PFSK-1 (cell line): Measurements from ENCODE around the gene MGARP.

ENCODE experiments used
- FOXP2 ChIP-seq: optimal IDR thresholded peaks from 2 replicates; pipeline ENCODE3; 2011; ENCODE audit warnings: borderline replicate concordance, control low read depth, inconsistent platforms; ENCODE audit not compliant: insufficient read depth; ENCODE audit errors: extremely low read length, extremely low read depth
- POLR2AphosphoS5 ChIP-seq: IDR thresholded peaks from 2 replicates; pipeline ENCODE4 v1.6.1; 2012; ENCODE audit warnings: low read depth, mild to moderate bottlenecking, control low read depth, low read length, moderate library complexity
- REST ChIP-seq, 2 experiments: IDR thresholded peaks; 2 replicates each; pipeline versions ENCODE4 v1.6.1 to v1.8.0; 2011 to 2012; ENCODE audit warnings: low read depth in 2 of 2, low read length in 2 of 2, control low read depth in 1 of 2, inconsistent platforms in 1 of 2, mild to moderate bottlenecking in 1 of 2, moderate library complexity in 1 of 2; ENCODE audit not compliant: insufficient read depth in 1 of 2
- SIN3A ChIP-seq: IDR thresholded peaks from 2 replicates; pipeline ENCODE4 v1.6.1; 2012; ENCODE audit warnings: mild to moderate bottlenecking, low read length, moderate library complexity, borderline replicate concordance; ENCODE audit not compliant: insufficient read depth
- TAF1 ChIP-seq: IDR thresholded peaks from 2 replicates; pipeline ENCODE4 v1.6.1; 2012; ENCODE audit warnings: low read length, control low read depth, borderline replicate concordance; ENCODE audit not compliant: insufficient read depth

MGARP gene

GRCh38 chr4:139317635-139318034 is 37.6 kb upstream of the MGARP start:
- TF ChIP-seq FOXP2 (no peak), SIN3A (no peak), TAF1 (no peak), POLR2AphosphoS5 (no peak), REST (IDR thresholded peaks at IDR 0.05; ENCODE audit: insufficient read depth in 1 of 2, low read depth in 2 of 2, low read length in 2 of 2) (no peak)

GRCh38 chr4:139316733-139317132 is 36.7 kb upstream of the MGARP start:
- no peak for TF ChIP-seq POLR2AphosphoS5
- TF ChIP-seq SIN3A, result no peak
- TF ChIP-seq TAF1, result no peak
- no peak for TF ChIP-seq REST (IDR thresholded peaks at IDR 0.05; ENCODE audit: insufficient read depth in 1 of 2, low read depth in 2 of 2, low read length in 2 of 2)
- TF ChIP-seq FOXP2, result no peak

GRCh38 chr4:139315221-139315675 is 35.2 kb upstream of the MGARP start:
- TF ChIP-seq POLR2AphosphoS5 (no peak), TAF1 (no peak), REST (IDR thresholded peaks at IDR 0.05; ENCODE audit: insufficient read depth in 1 of 2, low read depth in 2 of 2, low read length in 2 of 2) (no peak), FOXP2 (no peak), SIN3A (no peak)

- TF ChIP-seq TAF1 (no peak), POLR2AphosphoS5 (no peak), REST (IDR thresholded peaks at IDR 0.05; ENCODE audit: insufficient read depth in 1 of 2, low read depth in 2 of 2, low read length in 2 of 2) (no peak), SIN3A (no peak), FOXP2 (no peak)
These were observed 34.2 kb upstream of the MGARP start for GRCh38 chr4:139314047-139314800.
